22Rv1 (cell line): ENCODE results near the gene SLC5A11.
A peak's percentile ranks its signal among the peaks of the same experiment; 100 is the strongest.

Experiments used
- H3K27ac ChIP-seq: fragments of 450-650 bp; 2 replicates; pipeline ENCODE4 v1.5.1; 2017
- ZFX ChIP-seq: fragments of 450-650 bp; IDR thresholded peaks from 2 replicates; pipeline ENCODE4 v1.6.1; 2017; ENCODE audit warnings: antibody characterized with exemption, borderline replicate concordance
- TF ChIP-seq, protein P1 (sequence below): fragments of 450-650 bp; IDR thresholded peaks from 2 replicates; pipeline ENCODE4 v1.5.1; 2017; ENCODE audit warnings: mild to moderate bottlenecking

The SLC5A11 gene

GRCh38 chr16:24936151-24936550, 90.4 kb downstream of the SLC5A11 start:
- peak overlapping the region; percentile 61 for H3K27ac ChIP-seq
- TF ChIP-seq, protein P1, sequence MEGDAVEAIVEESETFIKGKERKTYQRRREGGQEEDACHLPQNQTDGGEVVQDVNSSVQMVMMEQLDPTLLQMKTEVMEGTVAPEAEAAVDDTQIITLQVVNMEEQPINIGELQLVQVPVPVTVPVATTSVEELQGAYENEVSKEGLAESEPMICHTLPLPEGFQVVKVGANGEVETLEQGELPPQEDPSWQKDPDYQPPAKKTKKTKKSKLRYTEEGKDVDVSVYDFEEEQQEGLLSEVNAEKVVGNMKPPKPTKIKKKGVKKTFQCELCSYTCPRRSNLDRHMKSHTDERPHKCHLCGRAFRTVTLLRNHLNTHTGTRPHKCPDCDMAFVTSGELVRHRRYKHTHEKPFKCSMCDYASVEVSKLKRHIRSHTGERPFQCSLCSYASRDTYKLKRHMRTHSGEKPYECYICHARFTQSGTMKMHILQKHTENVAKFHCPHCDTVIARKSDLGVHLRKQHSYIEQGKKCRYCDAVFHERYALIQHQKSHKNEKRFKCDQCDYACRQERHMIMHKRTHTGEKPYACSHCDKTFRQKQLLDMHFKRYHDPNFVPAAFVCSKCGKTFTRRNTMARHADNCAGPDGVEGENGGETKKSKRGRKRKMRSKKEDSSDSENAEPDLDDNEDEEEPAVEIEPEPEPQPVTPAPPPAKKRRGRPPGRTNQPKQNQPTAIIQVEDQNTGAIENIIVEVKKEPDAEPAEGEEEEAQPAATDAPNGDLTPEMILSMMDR = no peak
- no peak for TF ChIP-seq ZFX

DNA sequence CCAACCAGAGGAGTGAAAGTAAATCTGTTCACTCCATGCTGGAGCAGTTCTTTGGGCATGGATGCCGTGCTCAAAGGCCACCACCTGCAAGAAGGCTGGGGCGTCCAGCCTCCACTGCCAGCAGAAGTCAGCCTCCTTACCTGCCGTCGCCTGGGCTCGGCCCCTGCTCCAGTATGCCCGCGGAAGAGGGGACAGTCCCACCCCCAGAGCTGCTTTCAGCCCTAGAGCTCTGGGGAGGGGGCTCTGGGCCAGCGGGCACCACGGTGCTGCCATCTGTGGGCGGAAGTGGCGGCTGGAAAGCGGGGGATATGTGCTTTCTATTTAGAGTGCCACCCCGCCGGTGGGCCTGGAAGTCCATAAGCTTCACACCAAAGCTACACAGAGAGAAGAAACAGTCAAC, 93.5 kb downstream of the SLC5A11 start:
- TF ChIP-seq, protein P1 = no peak
- no peak for TF ChIP-seq ZFX

DNA sequence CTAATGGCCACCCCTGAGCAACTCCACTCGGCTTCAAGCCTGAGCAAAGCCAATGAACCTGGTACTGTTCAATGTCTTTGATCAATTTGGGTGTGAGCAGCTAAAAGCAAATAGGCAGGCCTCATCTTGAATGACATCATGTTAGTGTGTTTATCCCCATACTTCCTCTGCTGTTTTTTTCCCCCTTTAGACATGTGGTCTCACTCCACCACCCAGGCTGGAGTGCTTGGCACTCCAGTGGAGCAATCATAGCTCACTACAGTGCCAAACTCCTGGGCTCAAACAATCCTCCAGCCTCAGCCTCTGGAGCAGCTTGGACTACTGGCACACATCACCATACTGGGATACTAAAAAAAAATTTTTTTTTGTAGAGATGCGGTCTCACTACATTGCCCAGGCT, 94.0 kb downstream of the SLC5A11 start:
- no peak for TF ChIP-seq ZFX
- TF ChIP-seq, protein P1 = no peak

More for the DNA sequence above, 93.5 kb downstream of the SLC5A11 start:
- no peak overlapping the region for H3K27ac ChIP-seq

DNA sequence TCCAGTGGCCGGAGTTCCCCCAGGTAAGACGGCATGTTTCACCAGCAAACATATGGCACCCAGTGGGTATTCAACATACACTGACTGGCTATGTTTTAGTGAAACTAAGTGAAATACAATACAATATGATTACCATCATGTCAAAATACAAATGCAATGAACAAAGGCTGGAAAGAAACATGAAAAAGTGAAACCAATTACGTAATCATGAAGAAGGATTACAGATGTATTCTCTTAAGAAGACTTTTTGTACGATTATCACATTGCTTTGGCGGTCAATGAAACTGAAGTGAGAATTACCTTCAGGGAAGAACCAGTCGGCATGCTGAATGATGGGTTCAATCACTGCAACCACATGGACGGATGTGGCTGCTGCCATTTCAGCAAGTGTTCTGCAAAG, 97.7 kb downstream of the SLC5A11 start:
- no peak overlapping the region for H3K27ac ChIP-seq
- TF ChIP-seq, protein P1 = no peak
- no peak for TF ChIP-seq ZFX

More for the DNA sequence above, 94.0 kb downstream of the SLC5A11 start:
- H3K27ac ChIP-seq = no peak overlapping the region

DNA sequence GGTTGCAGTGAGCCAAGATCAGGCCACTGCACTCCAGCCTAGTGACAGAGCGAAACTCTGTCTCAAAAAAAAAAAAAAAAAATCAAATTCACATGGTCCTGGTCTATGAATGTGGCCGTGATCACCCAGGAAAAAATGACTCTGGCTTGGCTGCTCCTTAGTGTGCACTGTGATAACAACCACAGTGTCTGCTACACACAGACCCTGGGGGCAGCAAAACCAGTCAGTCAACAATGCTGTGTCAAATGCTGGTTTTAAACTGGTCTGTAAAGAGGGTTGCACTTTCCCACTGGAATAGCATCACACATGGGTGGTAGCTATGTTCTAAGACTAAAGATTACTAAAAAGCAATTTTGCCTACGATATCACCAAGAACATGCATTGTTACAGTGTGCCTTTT, 98.4 kb downstream of the SLC5A11 start:
- TF ChIP-seq, protein P1 = no peak
- TF ChIP-seq ZFX = no peak
- H3K27ac ChIP-seq = no peak overlapping the region

DNA sequence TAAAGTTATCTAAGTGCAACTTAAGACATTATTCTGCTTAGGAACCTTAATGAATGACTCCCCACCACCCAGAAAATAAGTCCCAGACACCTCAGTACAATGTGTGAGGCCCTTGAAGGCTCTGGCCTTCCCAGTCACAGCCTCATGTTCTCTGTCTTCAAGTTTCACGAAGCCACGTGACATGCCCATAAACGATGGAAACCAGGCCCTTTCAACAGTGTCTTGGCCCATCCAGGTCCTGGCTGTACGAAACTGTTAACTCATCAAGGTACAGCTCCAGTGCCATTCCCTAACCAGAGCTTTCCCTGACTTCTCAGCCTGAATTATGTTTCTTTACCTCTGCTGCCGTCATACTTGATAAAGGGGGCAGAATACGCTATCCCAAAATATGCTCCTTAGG, 100.4 kb downstream of the SLC5A11 start:
- TF ChIP-seq ZFX = no peak
- TF ChIP-seq, protein P1 = no peak
- H3K27ac ChIP-seq = no peak overlapping the region

GRCh38 chr16:24950275-24950674, 104.5 kb downstream of the SLC5A11 start:
- H3K27ac ChIP-seq = no peak overlapping the region
- TF ChIP-seq, protein P1 = no peak
- TF ChIP-seq ZFX = no peak
